DND-41 (cell line): Measurements from ENCODE around the gene PPP1R14C.
A peak's percentile ranks its signal among the peaks of the same experiment; 100 is the strongest.

Experiments
- ATAC-seq: fragments of 200-7000 bp; cut with Tn5 transposase; 3 replicates; pipeline ENCODE4 v1.9.1; 2021; ENCODE audit warnings: low read depth; ENCODE audit not compliant: insufficient read depth
- DNase-seq: peaks from one replicate; pipeline ENCODE4 v3.0.0-alpha.2; 2020
- H2AFZ ChIP-seq: 2 replicates; pipeline ENCODE4 v1.6.0; 2012; ENCODE audit warnings: low read depth, low read length
- H3K27ac ChIP-seq: 2 replicates; pipeline ENCODE4 v1.5.1; 2012; ENCODE audit warnings: low read length, inconsistent platforms
- H3K27me3 ChIP-seq: fragments of 200-600 bp; sonication (generic); 2 replicates; pipeline ENCODE4 v1.6.0; 2012; ENCODE audit warnings: low read length, mild to moderate bottlenecking, inconsistent platforms; ENCODE audit not compliant: insufficient read depth, poor library complexity
- H3K36me3 ChIP-seq: 2 replicates; pipeline ENCODE4 v1.5.1; 2012; ENCODE audit warnings: low read length, inconsistent platforms; ENCODE audit not compliant: insufficient read depth
- H3K4me1 ChIP-seq: 2 replicates; pipeline ENCODE4 v1.5.1; 2012; ENCODE audit warnings: mild to moderate bottlenecking, low read length; ENCODE audit not compliant: insufficient read depth
- H3K4me2 ChIP-seq: 2 replicates; pipeline ENCODE4 v1.6.0; 2012; ENCODE audit warnings: mild to moderate bottlenecking, moderate library complexity, low read length, inconsistent platforms; ENCODE audit not compliant: insufficient read depth
- H3K4me3 ChIP-seq, 2 experiments: fragments of 200-600 bp in 1 of 2; shearing (Covaris generic) in 1 of 2; 2 replicates each; pipeline ENCODE4 v1.5.1; 2012 to 2016; ENCODE audit warnings: inconsistent platforms in 2 of 2, low read length in 2 of 2, mild to moderate bottlenecking in 2 of 2, low read depth in 1 of 2, moderate library complexity in 1 of 2
- H3K79me2 ChIP-seq: 2 replicates; pipeline ENCODE4 v1.6.0; 2012; ENCODE audit warnings: low read length, inconsistent platforms; ENCODE audit not compliant: insufficient read depth
- H3K9ac ChIP-seq: 2 replicates; pipeline ENCODE4 v1.6.0; 2012; ENCODE audit warnings: low read depth, mild to moderate bottlenecking, inconsistent platforms, low read length, moderate library complexity
- H3K9me3 ChIP-seq: 2 replicates; pipeline ENCODE4 v1.5.1; 2012; ENCODE audit warnings: low read length, moderate library complexity, mild to moderate bottlenecking, inconsistent platforms; ENCODE audit not compliant: insufficient read depth, severe bottlenecking
- H4K20me1 ChIP-seq: 2 replicates; pipeline ENCODE4 v1.6.0; 2012; ENCODE audit warnings: low read length; ENCODE audit not compliant: insufficient read depth
- CTCF ChIP-seq: IDR thresholded peaks from 2 replicates; pipeline ENCODE4 v1.5.1; 2012; ENCODE audit warnings: borderline replicate concordance, low read length, moderate library complexity, mild to moderate bottlenecking; ENCODE audit not compliant: poor library complexity, severe bottlenecking; ENCODE audit errors: extremely low read depth
- EZH2 ChIP-seq: IDR thresholded peaks from 3 replicates; pipeline ENCODE4 v1.6.1; 2012; ENCODE audit warnings: borderline replicate concordance, low read depth, mild to moderate bottlenecking, moderate library complexity, low read length, inconsistent platforms; ENCODE audit not compliant: severe bottlenecking

Gene PPP1R14C

GRCh38 chr6:150118627-150119026 lies 24.2 kb upstream of the PPP1R14C start:
- H3K9me3 ChIP-seq = no peaks in the 10 kb centered on the region
- no peaks in the 10 kb centered on the region for H3K4me1 ChIP-seq
- DNase-seq (no peak), ATAC-seq (no peak)
- H3K9ac ChIP-seq = no peak overlapping the region
- no peaks in the 10 kb centered on the region for H3K79me2 ChIP-seq
- TF ChIP-seq CTCF (no peak), EZH2 (no peak)
- no peaks in the 10 kb centered on the region for H3K36me3 ChIP-seq
- H3K27ac ChIP-seq = no peak overlapping the region
- H3K27me3 ChIP-seq = peaks cover 3% of the 10 kb centered on the region
- H3K4me2 ChIP-seq = no peak overlapping the region
- no peaks in the 10 kb centered on the region for H4K20me1 ChIP-seq
- H2AFZ ChIP-seq = no peak overlapping the region
- H3K4me3 ChIP-seq = no peak overlapping the region

- no peak for TF ChIP-seq EZH2
- no peak for TF ChIP-seq CTCF
- peak; percentile 9 for DNase-seq
- Histone ChIP-seq H3K9me3 (no peaks in the 10 kb centered on the region), H3K4me1 (no peaks in the 10 kb centered on the region), H3K27me3 (peaks cover 3% of the 10 kb centered on the region), H3K36me3 (no peaks in the 10 kb centered on the region), H3K9ac (no peak overlapping the region), H3K27ac (no peak overlapping the region), H2AFZ (no peak overlapping the region), H3K4me3 (no peak overlapping the region), H3K79me2 (no peaks in the 10 kb centered on the region), H4K20me1 (no peaks in the 10 kb centered on the region), H3K4me2 (no peak overlapping the region)
- peak; percentile 63 for ATAC-seq
Observed at GRCh38 chr6:150119173-150119572, 23.7 kb upstream of the PPP1R14C start.

- Histone ChIP-seq H3K79me2 (no peaks in the 10 kb centered on the region), H3K4me3 (no peak overlapping the region), H3K4me2 (no peak overlapping the region), H4K20me1 (no peaks in the 10 kb centered on the region), H2AFZ (no peak overlapping the region), H3K27ac (no peak overlapping the region), H3K27me3 (peaks cover 9% of the 10 kb centered on the region), H3K36me3 (no peaks in the 10 kb centered on the region), H3K9me3 (no peaks in the 10 kb centered on the region), H3K4me1 (no peaks in the 10 kb centered on the region), H3K9ac (no peak overlapping the region)
- TF ChIP-seq CTCF (no peak), EZH2 (no peak)
- no peak for DNase-seq
- no peak for ATAC-seq
Observed at GRCh38 chr6:150123645-150124044, 19.2 kb upstream of the PPP1R14C start.

GRCh38 chr6:150124235-150124634 lies 18.6 kb upstream of the PPP1R14C start:
- H2AFZ ChIP-seq = no peak overlapping the region
- DNase-seq = no peak
- H3K4me3 ChIP-seq = no peak overlapping the region
- H3K4me1 ChIP-seq = no peaks in the 10 kb centered on the region
- no peaks in the 10 kb centered on the region for H3K9me3 ChIP-seq
- H3K9ac ChIP-seq = no peak overlapping the region
- H3K4me2 ChIP-seq = no peak overlapping the region
- H3K27ac ChIP-seq = no peak overlapping the region
- peaks cover 7% of the 10 kb centered on the region for H3K27me3 ChIP-seq
- TF ChIP-seq CTCF = no peak
- TF ChIP-seq EZH2 = no peak
- no peaks in the 10 kb centered on the region for H3K79me2 ChIP-seq
- no peaks in the 10 kb centered on the region for H4K20me1 ChIP-seq
- no peaks in the 10 kb centered on the region for H3K36me3 ChIP-seq
- ATAC-seq = no peak
